GM10266 (cell line): ENCODE measurements around the gene FASN.

Experiments used
- DNase-seq: peaks from one replicate; pipeline ENCODE4 v3.0.0; 2012; ENCODE audit errors: extremely low spot score
- TF ChIP-seq, protein P1 (sequence below): IDR thresholded peaks from 2 replicates; pipeline ENCODE4 v1.5.1; 2012; ENCODE audit warnings: mild to moderate bottlenecking, low read depth; ENCODE audit not compliant: control insufficient read depth, insufficient read depth; ENCODE audit errors: missing control alignments

FASN gene

DNA sequence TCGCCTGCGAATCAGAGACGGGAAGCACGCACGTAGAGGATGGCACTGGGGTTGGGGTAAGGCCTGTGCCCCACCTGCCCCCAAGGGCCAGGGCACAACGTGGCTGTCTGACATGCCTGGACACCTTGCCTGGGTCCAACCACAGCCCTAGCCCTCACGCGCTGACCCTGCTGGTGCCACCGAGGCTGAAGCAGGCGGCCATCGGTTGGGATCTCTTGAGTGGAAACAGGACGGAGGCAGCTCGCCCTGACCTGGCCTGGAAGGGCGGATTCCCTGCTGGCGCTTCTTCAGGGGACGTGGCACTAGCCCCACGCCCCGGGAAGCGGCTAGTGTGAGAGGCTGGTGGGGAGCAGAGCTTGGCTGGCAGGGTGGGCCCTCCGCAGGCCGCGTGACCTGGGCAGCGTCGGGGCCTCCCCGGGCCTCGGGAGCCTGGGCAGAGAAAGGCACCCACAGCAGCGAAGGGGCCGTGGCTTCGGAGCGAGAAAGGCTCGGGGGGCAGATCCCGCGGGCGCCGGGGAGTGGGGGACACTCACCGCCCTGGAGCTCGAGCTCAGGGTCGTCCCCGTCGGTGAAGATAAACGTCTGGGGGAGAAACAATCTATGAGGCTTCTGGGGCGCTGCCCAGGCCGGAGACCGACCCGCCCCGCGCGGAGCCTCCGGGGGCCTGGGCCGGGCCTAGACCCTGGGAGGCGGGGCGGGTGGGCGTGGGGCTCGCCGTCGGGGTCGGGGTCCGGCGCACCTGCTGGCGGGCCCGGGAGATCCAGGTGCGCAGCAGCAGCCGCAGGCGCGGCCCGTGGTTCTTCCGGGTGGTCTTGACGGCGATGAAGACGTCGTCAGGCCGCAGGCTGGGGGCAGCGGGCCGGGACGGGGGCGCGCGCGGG, 47.0 kb downstream of the FASN start:
- peak; percentile 64 for DNase-seq

DNA sequence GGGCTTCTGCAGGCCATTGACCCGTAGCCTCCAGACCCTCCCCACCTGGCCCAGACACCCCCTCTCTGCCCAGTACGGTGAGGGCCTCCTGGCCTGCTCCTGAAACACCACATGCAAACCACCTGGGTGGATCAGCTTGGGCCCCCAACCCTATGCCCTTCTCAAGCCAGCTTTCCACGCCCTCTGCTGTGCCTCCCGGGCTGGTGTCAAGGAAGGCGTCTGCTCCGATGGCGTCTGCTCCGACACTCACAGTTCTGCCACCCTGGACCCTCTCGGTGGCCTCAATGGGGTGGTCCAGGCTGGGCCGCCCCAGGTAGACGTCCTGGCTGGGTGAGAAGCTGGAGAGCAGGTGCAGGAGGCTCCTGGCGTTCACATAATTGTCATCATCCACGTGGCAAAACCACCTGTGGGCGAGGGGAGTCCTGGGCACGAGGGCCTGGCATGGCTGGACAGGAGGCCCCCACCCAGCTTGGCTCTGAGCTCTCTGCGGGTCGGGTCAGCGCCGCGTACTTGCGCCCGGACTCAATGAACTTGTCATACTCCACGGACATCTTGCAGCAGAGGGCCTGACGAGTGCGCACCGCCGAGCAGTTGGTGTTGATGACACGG, 47.8 kb downstream of the FASN start:
- TF ChIP-seq, protein P1, sequence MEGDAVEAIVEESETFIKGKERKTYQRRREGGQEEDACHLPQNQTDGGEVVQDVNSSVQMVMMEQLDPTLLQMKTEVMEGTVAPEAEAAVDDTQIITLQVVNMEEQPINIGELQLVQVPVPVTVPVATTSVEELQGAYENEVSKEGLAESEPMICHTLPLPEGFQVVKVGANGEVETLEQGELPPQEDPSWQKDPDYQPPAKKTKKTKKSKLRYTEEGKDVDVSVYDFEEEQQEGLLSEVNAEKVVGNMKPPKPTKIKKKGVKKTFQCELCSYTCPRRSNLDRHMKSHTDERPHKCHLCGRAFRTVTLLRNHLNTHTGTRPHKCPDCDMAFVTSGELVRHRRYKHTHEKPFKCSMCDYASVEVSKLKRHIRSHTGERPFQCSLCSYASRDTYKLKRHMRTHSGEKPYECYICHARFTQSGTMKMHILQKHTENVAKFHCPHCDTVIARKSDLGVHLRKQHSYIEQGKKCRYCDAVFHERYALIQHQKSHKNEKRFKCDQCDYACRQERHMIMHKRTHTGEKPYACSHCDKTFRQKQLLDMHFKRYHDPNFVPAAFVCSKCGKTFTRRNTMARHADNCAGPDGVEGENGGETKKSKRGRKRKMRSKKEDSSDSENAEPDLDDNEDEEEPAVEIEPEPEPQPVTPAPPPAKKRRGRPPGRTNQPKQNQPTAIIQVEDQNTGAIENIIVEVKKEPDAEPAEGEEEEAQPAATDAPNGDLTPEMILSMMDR, result no peak
- DNase-seq, result no peak

More for the DNA sequence above, 47.0 kb downstream of the FASN start:
- TF ChIP-seq, protein P1, result no peak

DNA sequence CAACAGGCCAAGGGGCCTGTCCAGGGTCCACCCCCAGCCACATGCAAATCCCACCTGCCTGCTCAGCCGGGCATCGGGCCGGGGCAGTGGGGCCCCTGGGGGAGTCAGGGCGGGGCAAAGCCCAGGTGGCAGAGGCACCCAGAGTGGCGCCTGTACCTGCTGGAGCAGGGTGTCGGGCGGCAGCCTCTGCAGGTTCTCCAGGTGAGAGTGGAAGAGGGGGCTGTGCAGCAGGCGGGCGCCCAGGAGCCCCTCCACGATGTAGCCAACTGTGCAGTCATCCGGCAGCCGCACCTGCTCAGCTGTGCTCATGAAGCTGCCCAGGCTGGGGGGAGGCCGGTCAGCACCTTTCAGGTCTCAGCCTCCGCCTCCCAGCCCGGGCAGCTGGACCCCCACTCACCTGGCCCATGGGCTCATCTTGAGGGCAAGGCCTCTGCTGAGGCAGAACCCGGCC, 48.5 kb downstream of the FASN start:
- TF ChIP-seq, protein P1, result no peak
- DNase-seq, result no peak

DNA sequence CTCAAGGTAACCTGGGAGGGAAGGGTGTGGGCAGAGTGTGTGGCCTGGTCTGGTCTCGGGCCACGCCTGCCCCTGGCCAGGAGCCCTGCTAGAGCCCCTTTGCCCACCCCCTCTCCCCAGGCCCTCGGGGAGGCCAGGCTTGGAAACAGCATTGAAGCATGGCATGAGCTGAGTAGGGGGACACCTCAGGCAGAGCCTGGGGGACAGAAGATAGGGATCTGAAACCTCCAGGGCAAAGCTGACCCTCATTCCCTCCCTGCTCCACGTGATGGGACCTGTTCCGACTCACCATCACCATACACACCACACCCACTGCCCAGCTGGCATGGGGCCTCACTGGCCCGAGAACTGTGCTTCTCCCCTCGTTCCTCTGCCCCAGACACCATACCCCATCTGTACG, 48.9 kb downstream of the FASN start:
- TF ChIP-seq, protein P1, result no peak
- DNase-seq, result no peak

DNA sequence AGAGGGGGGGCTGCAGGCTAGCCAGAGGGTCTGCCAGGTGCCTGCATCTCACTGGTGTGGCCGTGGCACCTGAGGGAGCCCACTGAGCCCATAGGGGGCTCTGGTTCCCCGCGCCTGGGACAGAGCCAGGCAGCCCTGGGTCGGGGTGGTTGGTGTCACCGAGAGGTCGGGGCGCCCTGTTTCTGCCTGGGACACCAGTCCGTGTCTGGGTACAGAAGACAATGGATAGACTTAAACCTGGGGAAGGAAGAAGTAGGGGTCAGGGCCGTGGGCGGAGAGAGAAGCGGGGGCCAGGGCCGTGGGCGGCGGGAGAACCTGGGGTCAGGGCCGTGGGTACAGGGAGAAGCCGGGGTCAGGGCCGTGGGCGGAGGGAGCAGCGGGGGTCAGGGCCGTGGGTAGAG, 49.5 kb downstream of the FASN start:
- no peak for DNase-seq
- TF ChIP-seq, protein P1, result no peak

DNA sequence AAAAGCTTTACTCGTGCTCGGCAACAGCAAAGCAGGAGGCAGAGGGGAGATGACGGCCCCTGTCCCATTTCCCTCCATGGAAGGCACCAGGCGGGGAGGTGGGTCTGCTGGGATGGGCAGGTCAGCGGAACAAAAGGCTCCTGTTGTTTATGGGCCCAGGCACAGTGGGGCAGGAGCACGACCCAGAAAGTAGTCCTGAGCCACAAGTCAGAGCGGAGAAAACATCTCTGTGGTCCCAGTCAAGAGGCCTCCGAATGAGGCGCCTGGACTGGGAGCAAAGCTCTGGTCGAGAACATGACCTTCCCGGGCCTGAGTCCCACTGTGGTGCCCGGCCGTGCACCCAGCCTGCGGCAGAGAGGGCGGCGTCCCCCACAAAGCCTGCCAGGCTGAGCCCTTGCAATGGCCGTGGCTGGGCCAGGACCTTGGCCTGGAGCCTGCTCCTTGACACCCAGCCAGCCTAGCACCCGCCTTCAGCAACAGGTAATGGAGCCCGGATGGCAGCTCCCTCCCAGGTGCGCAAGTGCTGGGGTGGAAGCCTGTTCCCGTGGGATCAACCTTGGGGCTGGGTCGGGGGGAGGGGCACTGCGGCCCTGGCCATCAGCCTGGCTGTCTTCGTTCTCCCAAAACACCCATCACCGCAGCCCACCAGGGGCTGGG, 50.0 kb downstream of the FASN start:
- TF ChIP-seq, protein P1, result no peak
- no peak for DNase-seq

DNA sequence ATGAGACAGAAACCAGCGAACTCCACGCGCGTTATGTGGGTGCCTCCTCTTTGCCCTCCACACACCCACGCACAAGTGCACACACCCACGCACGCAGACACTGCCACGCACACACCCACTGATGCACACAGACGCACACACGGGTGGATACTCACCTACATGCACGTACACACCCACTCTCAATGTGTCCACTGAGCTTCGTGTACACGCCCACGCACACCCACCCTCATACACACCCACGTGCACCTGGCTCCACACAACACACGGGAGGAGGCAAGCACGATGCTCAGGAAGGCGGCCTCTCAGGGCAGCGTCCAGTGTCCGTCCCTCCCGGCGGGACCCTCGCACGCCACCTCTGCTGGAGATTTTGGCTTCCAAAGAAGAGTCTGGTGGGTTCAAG, 50.7 kb downstream of the FASN start:
- TF ChIP-seq, protein P1, result no peak
- DNase-seq, result no peak
